Ascending aorta (tissue), 2 donors: ENCODE data around the gene SERPINA6. TPM values are rescaled to one million over a fixed set of nuclear protein-coding genes. Genes with fewer than 3 reads are reported as not detected.

Source experiments
- DNase-seq, 2 donors: peaks; one replicate each; pipeline ENCODE4 v3.0.0-alpha.2; 2019; ENCODE audit warnings: low spot score in 2 of 2
- H3K27ac ChIP-seq, 2 donors: fragments of 200-600 bp; sonication (generic); one replicate each; pipeline ENCODE4 v1.5.1; 2016 to 2017; ENCODE audit warnings: mild to moderate bottlenecking in 1 of 2
- H3K27me3 ChIP-seq: fragments of 200-600 bp; sonication (generic); one replicate; pipeline ENCODE4 v1.5.1; 2017
- H3K36me3 ChIP-seq, 2 donors: fragments of 200-600 bp; sonication (generic); one replicate each; pipeline ENCODE4 v1.5.1; 2016
- H3K4me1 ChIP-seq, 2 donors: fragments of 200-600 bp; sonication (generic); one replicate each; pipeline ENCODE4 v1.5.1; 2016 to 2017; ENCODE audit warnings: mild to moderate bottlenecking in 1 of 2
- H3K4me3 ChIP-seq, 2 donors: fragments of 200-600 bp; sonication (generic); one replicate each; pipeline ENCODE4 v1.5.1; 2016 to 2017; ENCODE audit warnings: mild to moderate bottlenecking in 1 of 2
- H3K9me3 ChIP-seq, 2 donors: fragments of 200-600 bp; sonication (generic); one replicate each; pipeline ENCODE4 v1.5.1; 2016
- CTCF ChIP-seq, 3 experiments: fragments of 200-600 bp in 2 of 3; fragments of 450-650 bp in 1 of 3; sonication (generic) in 2 of 3; IDR thresholded peaks; one replicate each; pipeline ENCODE4 v1.5.1; 2016 to 2019; ENCODE audit warnings: antibody characterized with exemption in 3 of 3, mild to moderate bottlenecking in 1 of 3, moderate library complexity in 1 of 3
- intact Hi-C: fragments of 100-400 bp; cut with DNase I; formaldehyde crosslinking; loops from one replicate; pipeline ENCODE4 v1.15.1; 2023
- total RNA-seq: library from RNA; depleted of rRNA; stranded (reverse); fragments of >200 nt; gene quantifications from one replicate; pipeline ENCODE4 v1.1.0, GENCODE V29; 2016

The SERPINA6 gene
- total RNA-seq, 1 donor from 2014 or later = not detected

- intact Hi-C loops = no loop called here
- DNase-seq = peak in 1 of 2 donors; percentile 48
- no peak for TF ChIP-seq CTCF (IDR thresholded peaks at IDR 0.05)
Measured at GRCh38 chr14:94363151-94363624, 40.1 kb upstream of the SERPINA6 start.

GRCh38 chr14:94362614-94363133 lies 39.5 kb upstream of the SERPINA6 start:
- H3K27ac ChIP-seq = no peak overlapping the region
- no peaks in the 10 kb centered on the region for H3K4me1 ChIP-seq
- no peak for TF ChIP-seq CTCF (IDR thresholded peaks at IDR 0.05)
- intact Hi-C loops = no loop called here
- no peak for DNase-seq
- H3K9me3 ChIP-seq = no peaks in the 10 kb centered on the region
- no peak overlapping the region for H3K4me3 ChIP-seq
- H3K36me3 ChIP-seq = no peaks in the 10 kb centered on the region
- no peaks in the 10 kb centered on the region for H3K27me3 ChIP-seq

More at GRCh38 chr14:94363151-94363624, 40.1 kb upstream of the SERPINA6 start:
- no peaks in the 10 kb centered on the region for H3K36me3 ChIP-seq
- H3K4me3 ChIP-seq = no peak overlapping the region
- no peaks in the 10 kb centered on the region for H3K9me3 ChIP-seq
- H3K27me3 ChIP-seq = no peaks in the 10 kb centered on the region
- no peak overlapping the region for H3K27ac ChIP-seq
- no peaks in the 10 kb centered on the region for H3K4me1 ChIP-seq

- Histone ChIP-seq H3K4me1 (no peaks in the 10 kb centered on the region), H3K4me3 (no peak overlapping the region), H3K27me3 (no peaks in the 10 kb centered on the region), H3K27ac (no peak overlapping the region), H3K36me3 (no peaks in the 10 kb centered on the region), H3K9me3 (no peaks in the 10 kb centered on the region)
- peak in 1 of 2 donors; percentile 43 for DNase-seq
- TF ChIP-seq CTCF (IDR thresholded peaks at IDR 0.05) = no peak
- intact Hi-C loops = no loop called here
Measured at GRCh38 chr14:94361682-94362081, 38.5 kb upstream of the SERPINA6 start.

DNA sequence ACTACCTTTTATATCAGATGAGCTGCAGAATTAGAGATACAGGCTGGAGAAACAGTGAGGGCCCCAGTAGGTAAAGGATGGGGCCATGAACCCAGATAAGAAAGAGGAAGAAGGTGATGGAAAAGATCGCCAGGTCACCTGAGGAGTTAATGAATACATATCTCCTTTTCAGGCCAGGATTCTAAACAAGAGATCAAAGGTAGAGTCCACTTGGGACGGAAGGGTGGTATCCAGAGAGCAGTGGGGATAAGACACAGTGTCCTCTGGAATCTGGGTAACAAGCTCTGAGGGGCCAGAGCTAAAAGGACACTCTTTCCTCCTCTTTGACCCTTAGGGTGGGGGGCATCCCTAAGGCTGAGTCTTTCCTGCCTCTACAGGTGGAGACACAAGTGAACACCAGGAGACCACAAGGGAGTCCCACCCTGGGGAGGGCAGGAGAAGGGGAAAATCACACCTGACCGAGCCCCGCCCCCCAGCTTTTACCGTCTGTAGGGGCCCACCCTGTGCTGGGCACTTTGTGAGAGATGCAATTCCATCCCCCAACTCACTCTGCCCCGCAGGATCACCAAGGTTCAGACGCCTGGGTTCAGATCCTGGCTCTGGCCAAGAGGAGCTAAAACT lies 37.9 kb upstream of the SERPINA6 start:
- intact Hi-C loops = no loop called here
- Histone ChIP-seq H3K27ac (no peak overlapping the region), H3K36me3 (no peaks in the 10 kb centered on the region), H3K4me1 (no peaks in the 10 kb centered on the region), H3K9me3 (no peaks in the 10 kb centered on the region), H3K4me3 (no peak overlapping the region), H3K27me3 (no peaks in the 10 kb centered on the region)
- no peak for TF ChIP-seq CTCF (IDR thresholded peaks at IDR 0.05)
- DNase-seq = peak in 1 of 2 donors; percentile 34

DNA sequence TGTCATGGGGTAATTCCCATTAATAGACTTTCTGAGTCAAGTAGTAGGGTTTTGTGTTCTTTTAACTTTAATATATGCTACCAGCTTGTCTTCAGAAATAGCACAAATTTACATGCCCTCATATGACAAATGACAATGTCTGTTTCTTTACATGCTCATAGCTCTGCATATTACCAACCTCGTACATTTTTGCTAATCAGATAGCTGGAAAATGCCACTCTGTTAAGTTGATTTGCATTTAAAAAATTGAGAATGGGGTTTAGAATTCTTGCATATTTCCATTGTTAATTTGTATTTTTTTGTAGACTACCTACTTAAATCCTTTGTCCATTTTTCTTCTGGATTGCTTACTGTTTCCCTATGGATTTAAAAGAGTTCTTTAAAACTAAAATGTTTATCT lies 34.0 kb upstream of the SERPINA6 start:
- H3K4me1 ChIP-seq = no peaks in the 10 kb centered on the region
- H3K36me3 ChIP-seq = no peaks in the 10 kb centered on the region
- no peak for DNase-seq
- no peaks in the 10 kb centered on the region for H3K9me3 ChIP-seq
- H3K27me3 ChIP-seq = no peaks in the 10 kb centered on the region
- H3K4me3 ChIP-seq = no peak overlapping the region
- H3K27ac ChIP-seq = no peak overlapping the region
- no peak for TF ChIP-seq CTCF (IDR thresholded peaks at IDR 0.05)
- intact Hi-C loops = no loop called here
